ENCODE measurements around the gene CA5A. TPM values are rescaled to one million over a fixed set of nuclear protein-coding genes. Genes with fewer than 3 reads are reported as not detected.
A peak's percentile ranks its signal among the peaks of the same experiment; 100 is the strongest.

CA5A gene
- total and polyA plus RNA-seq, 9 of the 15 experiments (the other 6 are each of a cell fraction or from before 2014, with no cell fraction given): not detected

- Histone ChIP-seq H3K4me1 (replicated peaks in 1 of 2; ENCODE audit: control insufficient read depth in 2 of 2, insufficient read depth in 2 of 2, low read length in 2 of 2) (peaks cover 8 to 82% of the 10 kb centered on the region in 2 experiments), H3K9me3 (replicated peaks; ENCODE audit: control insufficient read depth, insufficient read depth, low read depth, low read length) (no peaks in the 10 kb centered on the region), H3K27ac (ENCODE audit: extremely low read depth, low read depth, low read length) (no peak overlapping the region), H3K4me2 (ENCODE audit: insufficient read depth, low read length) (no peak overlapping the region), H3K9me1 (ENCODE audit: control insufficient read depth, insufficient read depth, low read length) (peaks cover 8% of the 10 kb centered on the region), H3K27me3 (ENCODE audit: control insufficient read depth in 2 of 2, insufficient read depth in 2 of 2, low read length in 2 of 2) (no peaks in the 10 kb centered on the region), H2AFZ (ENCODE audit: low read depth, low read length) (no peak overlapping the region), H3K79me2 (ENCODE audit: control insufficient read depth, insufficient read depth, low read length) (peaks cover 97% of the 10 kb centered on the region), H3K36me3 (ENCODE audit: control insufficient read depth, insufficient read depth, low read length) (peaks cover 96% of the 10 kb centered on the region), H3K4me3 (no peak overlapping the region), H3K9ac (ENCODE audit: insufficient read depth in 1 of 2, low read depth in 2 of 2, low read length in 2 of 2) (0 out of 4 replicates have a peak overlapping the region, but pooled peaks of 1 of the 2 experiments have one; percentile 43), H4K20me1 (replicated peaks; ENCODE audit: control insufficient read depth, insufficient read depth, low read length) (peaks cover 48% of the 10 kb centered on the region)
- 91% methylated on average over 26 of the region's 28 CpGs for WGBS (ENCODE audit: insufficient coverage, low coverage, missing lambda C conversion rate)
- in situ Hi-C loops (cut with MboI): no loop called here
- ATAC-seq (no peak), DNase-seq (ENCODE audit: extremely low read depth in 1 of 4, low spot score in 3 of 4) (no peak), FAIRE-seq (no peak)
- BruUV-seq (replicated peaks): no TSS peak
- intact Hi-C loops (cut with micrococcal nuclease): no loop called here
- ChIA-PET CTCF (ENCODE audit: low intra/inter-chr PET ratio) (no interaction called here), POLR2A (interaction anchor here (0.6 to 2.2 kb wide), 5 partner anchors 9 to 301 kb away, joined by 3 to 12 read pairs (median 4); no protein-coding TSS in a partner anchor)
- TF ChIP-seq RBM22 (IDR thresholded peaks at IDR 0.05; ENCODE audit: low read depth, low read length, poor library complexity, severe bottlenecking) (peak; percentile 89), POLR2G (IDR thresholded peaks at IDR 0.05; ENCODE audit: low read depth, low read length) (peak; percentile 10; the same call in 1 of the 2 replicates), CHAMP1 (IDR thresholded peaks at IDR 0.05) (no peak), RBFOX2 (IDR thresholded peaks at IDR 0.05; ENCODE audit: low read depth, low read length) (peak; percentile 59), MEIS2 (IDR thresholded peaks at IDR 0.05; ENCODE audit: partially characterized antibody) (no peak), POLR2B (IDR thresholded peaks at IDR 0.05; ENCODE audit: low read depth, partially characterized antibody) (peak; percentile 27), ZNF143 (CRISPR knock-in tag; IDR thresholded peaks at IDR 0.05) (0 out of 2 replicates have a peak, but pooled peaks have one; percentile 7)
Measured at GRCh38 chr16:87847785-87848675, 88.3 kb downstream of the CA5A start.

All from K562 (cell line).